Hepatocyte (in vitro differentiated cells): ENCODE data around the gene PKLR.

ENCODE experiments used
- CTCF ChIP-seq: fragments of 200-600 bp; sonication (generic); IDR thresholded peaks from 2 replicates; pipeline ENCODE4 v1.5.1; 2016; ENCODE audit warnings: antibody characterized with exemption, mild to moderate bottlenecking; ENCODE audit not compliant: poor library complexity
- EZH2 ChIP-seq: fragments of 200-600 bp; sonication (generic); IDR thresholded peaks from 2 replicates; pipeline ENCODE4 v1.6.1; 2016; ENCODE audit warnings: antibody characterized with exemption, mild to moderate bottlenecking, borderline replicate concordance

- TF ChIP-seq CTCF (no peak), EZH2 (no peak)
Measured at GRCh38 chr1:155254714-155255242, 46.5 kb downstream of the PKLR start.
